OCI-M2 (cell line): Measurements from ENCODE around the gene ZSCAN32.
A peak's percentile ranks its signal among the peaks of the same experiment; 100 is the strongest.

ENCODE experiments used
- DNase-seq: peaks from one replicate; lab custom pipeline; 2025; ENCODE audit not compliant: unreplicated experiment; lab: John Stamatoyannopoulos, UW

Gene ZSCAN32

GRCh38 chr16:3400779-3401688 lies at the start of gene ZSCAN32, which contains the start of gene ZNF174:
TSS of gene ZSCAN32 (minus strand) at chr16:3401004. CDS start at chr16:3397557, 3,447 bp downstream.
TSS of gene ZNF174 (plus strand) at chr16:3401215. CDS start at chr16:3402005, 790 bp downstream.
- peak; percentile 70 for DNase-seq

- no peak for DNase-seq
Observed at GRCh38 chr16:3444032-3444388, 43.2 kb upstream of the ZSCAN32 start.

- peak; percentile 66 for DNase-seq
Observed at GRCh38 chr16:3443108-3444031, 42.6 kb upstream of the ZSCAN32 start, which contains the start of the genes NAA60 and ZNF597. TSS of gene NAA60 (plus strand) at chr16:3443680. CDS start at chr16:3476228, 32,548 bp downstream. TSS of gene ZNF597 (minus strand) at chr16:3443504. CDS start at chr16:3443153, 351 bp downstream.

- DNase-seq, result no peak
Observed at GRCh38 chr16:3439637-3440036, 38.8 kb upstream of the ZSCAN32 start.

GRCh38 chr16:3434373-3434772 lies 33.6 kb upstream of the ZSCAN32 start:
- no peak for DNase-seq

GRCh38 chr16:3431779-3432219 lies 31.0 kb upstream of the ZSCAN32 start:
- DNase-seq, result no peak

- no peak for DNase-seq
Observed at GRCh38 chr16:3413730-3414379, 13.1 kb upstream of the ZSCAN32 start.

GRCh38 chr16:3408561-3409197 lies 7.9 kb upstream of the ZSCAN32 start:
- DNase-seq, result no peak

- peak; percentile 29 for DNase-seq
Observed at GRCh38 chr16:3401719-3402397, 1.1 kb upstream of the ZSCAN32 start.

GRCh38 chr16:3400446-3400778 lies 392 bp downstream of the ZSCAN32 start:
- no peak for DNase-seq

GRCh38 chr16:3389663-3390338 lies 11.0 kb downstream of the ZSCAN32 start:
- peak; percentile 64 for DNase-seq

- peak; percentile 73 for DNase-seq
Observed at GRCh38 chr16:3388325-3388724, 12.5 kb downstream of the ZSCAN32 start.

- no peak for DNase-seq
Observed at GRCh38 chr16:3383045-3383448, 17.8 kb downstream of the ZSCAN32 start.

GRCh38 chr16:3377917-3378316 lies 22.9 kb downstream of the ZSCAN32 start:
- no peak for DNase-seq

GRCh38 chr16:3375680-3376079 lies 25.1 kb downstream of the ZSCAN32 start:
- no peak for DNase-seq

- DNase-seq, result no peak
Observed at GRCh38 chr16:3369073-3369472, 31.7 kb downstream of the ZSCAN32 start.

GRCh38 chr16:3364774-3365427 lies 35.9 kb downstream of the ZSCAN32 start:
- DNase-seq, result peak; percentile 94

GRCh38 chr16:3363793-3364192 lies 37.0 kb downstream of the ZSCAN32 start:
- no peak for DNase-seq

- no peak for DNase-seq
Observed at GRCh38 chr16:3362931-3363330, 37.9 kb downstream of the ZSCAN32 start.
